Body of pancreas (tissue), 4 donors: ENCODE results near the gene PRKG1. TPM values are rescaled to one million over a fixed set of nuclear protein-coding genes. Genes with fewer than 3 reads are reported as not detected.
A peak's percentile ranks its signal among the peaks of the same experiment; 100 is the strongest.

ENCODE experiments used
- ATAC-seq: fragments of 150-250 bp; one replicate; pipeline ENCODE4 v1.9.1; 2016
- DNase-seq, 4 donors: peaks; one replicate each; pipeline ENCODE4 v3.0.0-alpha.2; 2019
- H3K27ac ChIP-seq, 4 donors: fragments of 200-600 bp; sonication (generic); 1 replicate in 3 of 4; 2 replicates in 1 of 4; pipeline versions ENCODE4 v1.5.1 to v1.6.1; 2016 to 2019; ENCODE audit warnings: mild to moderate bottlenecking in 1 of 4, mixed read lengths in 1 of 4, moderate library complexity in 1 of 4
- H3K27me3 ChIP-seq, 2 donors: fragments of 200-600 bp; sonication (generic); one replicate each; pipeline ENCODE4 v1.6.0; 2016; ENCODE audit warnings: mild to moderate bottlenecking in 1 of 2
- H3K36me3 ChIP-seq, 2 donors: fragments of 200-600 bp; sonication (generic); replicated peaks in 1 of 2; 2 replicates each; pipeline ENCODE4 v1.5.1; 2016; ENCODE audit warnings: low read depth in 2 of 2; ENCODE audit not compliant: insufficient read depth in 1 of 2
- H3K4me1 ChIP-seq: fragments of 200-600 bp; sonication (generic); one replicate; pipeline ENCODE4 v1.6.0; 2016
- H3K4me3 ChIP-seq, 2 donors: fragments of 200-600 bp; sonication (generic); 1 replicate in 1 of 2; 2 replicates in 1 of 2; pipeline ENCODE4 v1.5.1; 2016 to 2019
- H3K9me3 ChIP-seq, 3 donors: fragments of 200-600 bp; sonication (generic); 1 replicate in 2 of 3; 2 replicates in 1 of 3; pipeline ENCODE4 v1.5.1; 2016
- POLR2A ChIP-seq, 3 donors: fragments of 450-650 bp; IDR thresholded peaks; one replicate each; pipeline ENCODE4 v1.6.1; 2016; ENCODE audit warnings: antibody characterized with exemption in 3 of 3, mild to moderate bottlenecking in 2 of 3
- WGBS, 2 donors: methylation state at CpG; one replicate each; pipeline ENCODE4 v1.1.5; 2017; 5-methylcytosine and 5-hydroxymethylcytosine counted together
- intact Hi-C: fragments of 100-400 bp; cut with DNase I; formaldehyde crosslinking; loops from one replicate; pipeline ENCODE4 v1.15.1; 2023
- total RNA-seq, 2 donors: library from RNA; depleted of rRNA; stranded (reverse); fragments of >200 nt; gene quantifications; one replicate each; pipeline ENCODE4 v1.1.0, GENCODE V29; 2016
- TF ChIP-seq, protein P1 (sequence below), 7 experiments: fragments of 450-650 bp in 4 of 7; fragments of 200-600 bp in 3 of 7; sonication (generic) in 3 of 7; IDR thresholded peaks; one replicate each; pipeline ENCODE4 v1.5.1; 2016 to 2019; ENCODE audit warnings: antibody characterized with exemption in 7 of 7

PRKG1 gene
- total RNA-seq, 2 donors from 2014 or later = 14.2 to 18.9 TPM

DNA sequence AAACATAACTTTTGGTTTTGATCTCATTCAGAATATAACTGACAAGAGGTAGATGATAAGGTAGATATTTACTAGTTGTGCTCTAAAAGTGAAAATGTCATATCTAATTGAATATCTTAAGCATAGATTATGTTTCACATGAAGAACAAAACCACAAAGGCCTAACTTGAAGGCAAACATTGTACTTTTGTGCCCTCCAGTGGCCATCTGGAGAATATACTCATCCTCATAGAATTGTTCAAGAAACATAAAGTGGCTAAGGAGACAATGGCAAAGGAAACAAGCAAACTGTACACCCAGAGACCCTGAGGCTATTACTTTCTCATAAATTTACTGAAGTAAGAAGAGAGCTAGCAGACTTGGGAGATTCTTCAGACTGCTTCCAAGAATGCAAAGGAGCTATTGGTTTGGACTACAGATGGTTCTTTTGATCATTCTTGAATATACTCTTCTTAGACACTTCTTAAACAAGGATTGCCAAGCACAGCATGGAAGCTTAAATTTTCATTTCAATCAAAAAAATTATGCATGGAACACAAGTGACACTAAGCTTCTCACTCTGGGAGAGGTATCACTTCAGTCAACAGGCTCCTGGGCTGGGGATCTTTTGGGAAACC lies 1141.6 kb downstream of the PRKG1 start:
- no peak for TF ChIP-seq POLR2A (IDR thresholded peaks at IDR 0.05)
- TF ChIP-seq, protein P1, sequence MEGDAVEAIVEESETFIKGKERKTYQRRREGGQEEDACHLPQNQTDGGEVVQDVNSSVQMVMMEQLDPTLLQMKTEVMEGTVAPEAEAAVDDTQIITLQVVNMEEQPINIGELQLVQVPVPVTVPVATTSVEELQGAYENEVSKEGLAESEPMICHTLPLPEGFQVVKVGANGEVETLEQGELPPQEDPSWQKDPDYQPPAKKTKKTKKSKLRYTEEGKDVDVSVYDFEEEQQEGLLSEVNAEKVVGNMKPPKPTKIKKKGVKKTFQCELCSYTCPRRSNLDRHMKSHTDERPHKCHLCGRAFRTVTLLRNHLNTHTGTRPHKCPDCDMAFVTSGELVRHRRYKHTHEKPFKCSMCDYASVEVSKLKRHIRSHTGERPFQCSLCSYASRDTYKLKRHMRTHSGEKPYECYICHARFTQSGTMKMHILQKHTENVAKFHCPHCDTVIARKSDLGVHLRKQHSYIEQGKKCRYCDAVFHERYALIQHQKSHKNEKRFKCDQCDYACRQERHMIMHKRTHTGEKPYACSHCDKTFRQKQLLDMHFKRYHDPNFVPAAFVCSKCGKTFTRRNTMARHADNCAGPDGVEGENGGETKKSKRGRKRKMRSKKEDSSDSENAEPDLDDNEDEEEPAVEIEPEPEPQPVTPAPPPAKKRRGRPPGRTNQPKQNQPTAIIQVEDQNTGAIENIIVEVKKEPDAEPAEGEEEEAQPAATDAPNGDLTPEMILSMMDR (IDR thresholded peaks at IDR 0.05) = peak; percentile 33 to 86 (median 72)
- DNase-seq (peak; percentile 59 to 72 (median 62)), ATAC-seq (peak; percentile 58)
- intact Hi-C loops = no loop called here
- H3K36me3 ChIP-seq = no peaks in the 10 kb centered on the region
- H3K27me3 ChIP-seq = no peaks in the 10 kb centered on the region
- H3K4me3 ChIP-seq = no peak overlapping the region
- H3K4me1 ChIP-seq = peaks cover 25% of the 10 kb centered on the region
- H3K9me3 ChIP-seq = no peaks in the 10 kb centered on the region
- H3K27ac ChIP-seq = no peak overlapping the region

DNA sequence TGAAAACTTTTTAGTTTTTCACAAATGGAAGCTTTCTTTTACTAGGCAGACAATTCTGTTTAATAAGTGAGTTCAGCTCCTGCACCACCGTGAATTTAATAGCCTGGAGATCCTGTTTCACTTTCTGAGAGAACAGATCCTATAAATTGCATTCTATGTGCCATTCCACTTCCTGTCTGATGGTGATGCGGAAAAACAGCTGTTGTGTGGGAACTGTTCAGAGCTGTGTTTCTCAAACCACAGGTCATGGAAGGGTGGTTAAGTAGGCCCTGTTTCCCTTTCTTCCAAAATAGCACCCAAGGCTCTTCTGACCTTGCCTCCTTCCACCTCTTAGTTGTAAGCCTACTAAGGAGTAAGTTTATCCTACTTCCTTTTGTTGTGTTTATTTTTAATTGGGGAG lies 1142.6 kb downstream of the PRKG1 start:
- intact Hi-C loops = no loop called here
- Histone ChIP-seq H3K4me3 (no peak overlapping the region), H3K27ac (no peak overlapping the region), H3K9me3 (no peaks in the 10 kb centered on the region), H3K36me3 (no peaks in the 10 kb centered on the region), H3K27me3 (no peaks in the 10 kb centered on the region), H3K4me1 (peaks cover 22% of the 10 kb centered on the region)
- DNase-seq (peak in 1 of 4 donors; percentile 15), ATAC-seq (no peak)
- 53 to 68% methylated on average over 2 of the region's 2 CpGs for WGBS, 2 donors
- TF ChIP-seq POLR2A (IDR thresholded peaks at IDR 0.05) = no peak
- TF ChIP-seq, protein P1 (IDR thresholded peaks at IDR 0.05) = no peak

DNA sequence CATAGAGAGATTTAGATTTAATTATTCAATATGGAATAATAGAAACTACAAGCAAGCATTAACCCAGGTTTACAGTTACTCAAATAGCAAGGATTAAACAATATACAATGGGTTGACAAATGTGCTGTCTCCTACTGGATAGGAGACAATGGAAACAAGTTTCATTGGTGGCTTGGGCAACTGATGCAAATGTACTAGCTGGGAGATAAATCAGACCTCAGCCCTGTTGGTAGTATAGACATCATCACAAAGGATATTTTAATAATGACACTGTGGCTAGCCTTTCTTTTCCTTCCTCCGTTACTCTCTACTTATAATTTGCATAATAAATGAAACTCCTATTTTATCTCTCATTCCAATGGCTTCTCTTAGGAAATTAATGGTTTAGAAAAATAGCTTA lies 1143.2 kb downstream of the PRKG1 start:
- H3K27me3 ChIP-seq = no peaks in the 10 kb centered on the region
- TF ChIP-seq, protein P1 (IDR thresholded peaks at IDR 0.05) = no peak
- TF ChIP-seq POLR2A (IDR thresholded peaks at IDR 0.05) = no peak
- no peaks in the 10 kb centered on the region for H3K9me3 ChIP-seq
- WGBS, 2 donors = 94% methylated on average over 1 of the region's 1 CpG
- intact Hi-C loops = no loop called here
- no peak for DNase-seq
- no peaks in the 10 kb centered on the region for H3K36me3 ChIP-seq
- no peak overlapping the region for H3K4me3 ChIP-seq
- H3K27ac ChIP-seq = no peak overlapping the region
- peaks cover 15% of the 10 kb centered on the region for H3K4me1 ChIP-seq
- ATAC-seq = no peak

DNA sequence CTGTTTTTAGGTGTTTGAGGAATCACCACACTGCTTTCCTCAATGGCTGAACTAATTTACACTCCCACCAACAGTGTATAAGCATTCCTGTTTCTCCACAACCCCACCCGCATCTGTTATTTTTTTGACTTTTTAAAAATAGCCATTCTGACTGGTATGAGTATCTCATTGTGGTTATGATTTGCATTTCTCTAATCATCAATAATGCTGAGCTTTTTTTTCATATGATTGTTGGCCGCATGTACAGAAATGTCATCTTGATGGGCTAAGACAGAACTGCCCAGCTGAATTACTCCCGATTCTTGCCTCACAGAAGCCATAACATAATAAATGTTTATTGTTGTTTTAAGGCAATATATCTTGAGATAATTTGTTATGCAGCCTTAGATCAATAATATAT lies 1146.7 kb downstream of the PRKG1 start:
- intact Hi-C loops = no loop called here
- TF ChIP-seq POLR2A (IDR thresholded peaks at IDR 0.05) = no peak
- TF ChIP-seq, protein P1 (IDR thresholded peaks at IDR 0.05) = no peak
- 82 to 90% methylated on average over 3 of the region's 3 CpGs for WGBS, 2 donors
- no peak for ATAC-seq
- Histone ChIP-seq H3K27ac (no peak overlapping the region), H3K4me1 (no peaks in the 10 kb centered on the region), H3K4me3 (no peak overlapping the region), H3K9me3 (no peaks in the 10 kb centered on the region), H3K27me3 (no peaks in the 10 kb centered on the region), H3K36me3 (no peaks in the 10 kb centered on the region)
- DNase-seq = no peak

DNA sequence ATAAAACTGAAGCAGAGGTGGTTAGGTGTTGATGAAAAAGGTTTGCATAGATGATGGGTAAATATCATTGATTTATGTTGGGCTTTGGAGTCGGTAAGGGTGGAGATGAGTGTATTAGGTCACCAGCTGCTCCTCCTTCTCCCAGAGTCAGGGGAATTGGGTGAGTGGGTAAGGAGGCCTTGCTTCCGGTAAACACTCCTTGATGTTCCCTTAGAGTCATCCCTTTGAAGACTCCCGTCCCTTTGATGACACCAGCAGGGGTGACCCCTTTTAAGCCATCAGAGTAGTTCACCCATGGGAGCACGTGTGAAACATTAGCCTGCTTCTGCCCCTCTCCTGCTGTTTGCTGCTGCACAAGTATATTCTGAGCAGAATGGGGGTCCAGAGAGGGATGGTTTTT lies 1147.6 kb downstream of the PRKG1 start:
- TF ChIP-seq POLR2A (IDR thresholded peaks at IDR 0.05) = no peak
- TF ChIP-seq, protein P1 (IDR thresholded peaks at IDR 0.05) = no peak
- intact Hi-C loops = no loop called here
- 78 to 85% methylated on average over 4 of the region's 4 CpGs for WGBS, 2 donors

More for the DNA sequence above, 1147.6 kb downstream of the PRKG1 start:
- Histone ChIP-seq H3K4me1 (no peaks in the 10 kb centered on the region), H3K9me3 (no peaks in the 10 kb centered on the region), H3K27ac (no peak overlapping the region), H3K27me3 (no peaks in the 10 kb centered on the region), H3K4me3 (no peak overlapping the region), H3K36me3 (no peaks in the 10 kb centered on the region)
- ATAC-seq = no peak
- DNase-seq = no peak
